HepG2 (cell line): Measurements from ENCODE around the gene ZBTB46. TPM values are rescaled to one million over a fixed set of nuclear protein-coding genes. Genes with fewer than 3 reads are reported as not detected.

ENCODE experiments used
- CBX5 ChIP-seq: sonication (generic); formaldehyde crosslinking; IDR thresholded peaks from 2 replicates; pipeline ENCODE4 v1.4.0; 2020; ENCODE audit warnings: missing genetic modification reagents, borderline replicate concordance
- EP300 ChIP-seq, 3 experiments: sonication (generic) in 1 of 3; formaldehyde crosslinking in 1 of 3; IDR thresholded peaks; 2 replicates each; pipeline versions ENCODE4 v1.5.1 to v1.6.1; 2011 to 2020; ENCODE audit warnings: low read depth in 2 of 3, low read length in 2 of 3, borderline replicate concordance in 1 of 3, improper control_type of control experiment in 1 of 3, mild to moderate bottlenecking in 1 of 3, missing genetic modification reagents in 1 of 3, moderate library complexity in 1 of 3
- MTF2 ChIP-seq: sonication (generic); formaldehyde crosslinking; IDR thresholded peaks from 2 replicates; pipeline ENCODE4 v1.5.0; 2020; ENCODE audit warnings: missing genetic modification reagents, borderline replicate concordance
- POGZ ChIP-seq: sonication (generic); formaldehyde crosslinking; IDR thresholded peaks from 2 replicates; pipeline ENCODE4 v1.4.0; 2020; ENCODE audit warnings: mild to moderate bottlenecking, missing genetic modification reagents
- POLR2AphosphoS5 ChIP-seq: IDR thresholded peaks from 2 replicates; pipeline ENCODE4 v1.6.1; 2012; ENCODE audit warnings: low read depth, low read length
- PRMT3 ChIP-seq: sonication (generic); formaldehyde crosslinking; IDR thresholded peaks from 2 replicates; pipeline ENCODE4 v1.8.1; 2022; ENCODE audit warnings: low read depth, mild to moderate bottlenecking, moderate library complexity, missing genetic modification reagents, borderline replicate concordance
- RFXAP ChIP-seq: sonication (generic); formaldehyde crosslinking; IDR thresholded peaks from 2 replicates; pipeline ENCODE4 v1.4.0; 2020; ENCODE audit warnings: missing genetic modification reagents, borderline replicate concordance
- SPEN ChIP-seq: sonication (generic); formaldehyde crosslinking; IDR thresholded peaks from 2 replicates; pipeline ENCODE4 v1.5.1; 2020; ENCODE audit warnings: low read depth, mild to moderate bottlenecking, missing genetic modification reagents
- ZMYM3 ChIP-seq: sonication (generic); formaldehyde crosslinking; IDR thresholded peaks from 2 replicates; pipeline ENCODE4 v1.5.1; 2020; ENCODE audit warnings: mild to moderate bottlenecking, missing genetic modification reagents
- ZNF10 ChIP-seq: sonication (generic); formaldehyde crosslinking; IDR thresholded peaks from 2 replicates; pipeline ENCODE4 v1.4.0; 2020; ENCODE audit warnings: mild to moderate bottlenecking, low read depth, missing genetic modification reagents, borderline replicate concordance
- ZNF138 ChIP-seq: sonication (generic); formaldehyde crosslinking; IDR thresholded peaks from 2 replicates; pipeline ENCODE4 v1.5.0; 2020; ENCODE audit warnings: mild to moderate bottlenecking, low read depth, missing genetic modification reagents
- ZNF251 ChIP-seq: sonication (generic); formaldehyde crosslinking; IDR thresholded peaks from 2 replicates; pipeline ENCODE4 v1.9.0; 2021; ENCODE audit warnings: mild to moderate bottlenecking, missing genetic modification reagents
- ZNF292 ChIP-seq: sonication (generic); formaldehyde crosslinking; IDR thresholded peaks from 2 replicates; pipeline ENCODE4 v1.8.1; 2022; ENCODE audit warnings: mild to moderate bottlenecking, low read depth, missing genetic modification reagents, borderline replicate concordance
- polyA plus RNA-seq, 8 experiments: library from polyadenylated mRNA; depleted of rRNA in 3 of 8; stranded (reverse) in 7 of 8; unstranded in 1 of 8; fragments of >200 nt; fragmentation: Illumina TruSeq in 4 of 8; extraction: Trizol in 4 of 8; gene quantifications; 2 replicates each; pipeline versions ENCODE4 v1.2.1 to v1.2.3, GENCODE V29; 2011 to 2016; ENCODE audit warnings: low read depth in 4 of 8, missing spikeins in 1 of 8, mixed read lengths in 1 of 8; ENCODE audit not compliant: insufficient read depth in 1 of 8
- total RNA-seq, 5 experiments: library from RNA; depleted of rRNA; stranded (reverse); fragments of >200 nt; fragmentation: Illumina TruSeq; extraction: Trizol; gene quantifications; 2 replicates each; pipeline ENCODE4 v1.2.3, GENCODE V29; 2016; ENCODE audit warnings: low read depth in 1 of 5
- TF ChIP-seq, protein P1 (sequence below): sonication (generic); formaldehyde crosslinking; conservative IDR thresholded peaks from 2 replicates; pipeline ENCODE4 v1.4.0; 2020; ENCODE audit warnings: mild to moderate bottlenecking, missing genetic modification reagents, moderate library complexity
- TF ChIP-seq, protein P2 (sequence below): sonication (generic); formaldehyde crosslinking; IDR thresholded peaks from 2 replicates; pipeline ENCODE4 v1.4.0; 2020; ENCODE audit warnings: missing genetic modification reagents

ZBTB46 gene
- total and polyA plus RNA-seq, 2 of the 13 experiments (the other 11 are each of a cell fraction or from before 2014, with no cell fraction given) = 1.6 to 13.5 TPM

DNA sequence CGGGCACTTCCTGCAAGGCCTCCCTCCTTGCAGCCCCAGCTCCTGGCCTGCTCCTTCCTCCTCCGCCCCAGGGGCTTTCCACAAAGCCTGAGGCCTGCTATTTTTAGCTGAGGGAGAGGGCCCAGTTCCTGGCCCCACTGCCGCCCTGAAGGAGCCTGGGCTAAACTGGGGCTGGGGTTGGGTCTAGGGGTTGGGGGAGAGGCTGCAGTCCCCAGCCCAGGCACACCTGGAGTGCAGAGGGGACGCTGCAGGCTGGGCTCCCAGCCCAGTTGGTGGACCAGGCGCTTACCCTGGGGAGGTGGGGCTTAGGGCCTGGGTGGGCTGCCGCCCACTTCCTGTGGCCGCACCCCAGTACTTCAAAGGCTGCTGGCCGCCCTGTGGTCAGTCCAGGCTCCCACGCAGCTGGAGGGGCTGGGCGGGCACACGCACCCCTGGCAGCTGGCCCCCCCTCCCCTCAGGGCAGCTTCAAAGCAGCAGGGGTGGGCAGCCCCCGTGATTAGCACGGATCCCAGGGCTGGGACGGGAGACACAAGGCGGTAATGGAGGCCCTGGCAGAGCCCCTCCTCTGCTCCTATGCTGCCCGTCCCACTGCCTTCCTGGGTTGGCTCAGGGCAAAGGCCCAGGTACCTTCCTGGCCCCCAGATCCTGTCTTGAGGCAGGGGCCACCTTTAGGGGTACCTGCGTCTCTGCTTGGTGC lies 23.2 kb upstream of the ZBTB46 start (continued):
- TF ChIP-seq MTF2 (CRISPR knock-in tag) (peak; percentile 76; the same call in 1 of the 2 replicates), CBX5 (CRISPR knock-in tag) (0 out of 2 replicates have a peak, but pooled peaks have one; percentile 14), RFXAP (CRISPR knock-in tag) (0 out of 2 replicates have a peak, but pooled peaks have one; percentile 35), POGZ (CRISPR knock-in tag) (0 out of 2 replicates have a peak, but pooled peaks have one; percentile 35), PRMT3 (no peak), ZMYM3 (0 out of 2 replicates have a peak, but pooled peaks have one; percentile 20), ZNF251 (peak; percentile 88; the same call in 1 of the 2 replicates), ZNF292 (no peak), ZNF10 (CRISPR knock-in tag) (no peak), EP300 (IDR thresholded peaks at IDR 0.05; ENCODE audit: low read depth in 2 of 2, low read length in 2 of 2) (no peak), EP300 (CRISPR knock-in tag; IDR thresholded peaks at IDR 0.05; ENCODE audit: borderline replicate concordance) (peak; percentile 55; the same call in 1 of the 2 replicates), POLR2AphosphoS5 (0 out of 2 replicates have a peak, but pooled peaks have one; percentile 18), SPEN (CRISPR knock-in tag) (no peak; the same call in none of the 2 replicates), ZNF138 (no peak)
- TF ChIP-seq, protein P1, sequence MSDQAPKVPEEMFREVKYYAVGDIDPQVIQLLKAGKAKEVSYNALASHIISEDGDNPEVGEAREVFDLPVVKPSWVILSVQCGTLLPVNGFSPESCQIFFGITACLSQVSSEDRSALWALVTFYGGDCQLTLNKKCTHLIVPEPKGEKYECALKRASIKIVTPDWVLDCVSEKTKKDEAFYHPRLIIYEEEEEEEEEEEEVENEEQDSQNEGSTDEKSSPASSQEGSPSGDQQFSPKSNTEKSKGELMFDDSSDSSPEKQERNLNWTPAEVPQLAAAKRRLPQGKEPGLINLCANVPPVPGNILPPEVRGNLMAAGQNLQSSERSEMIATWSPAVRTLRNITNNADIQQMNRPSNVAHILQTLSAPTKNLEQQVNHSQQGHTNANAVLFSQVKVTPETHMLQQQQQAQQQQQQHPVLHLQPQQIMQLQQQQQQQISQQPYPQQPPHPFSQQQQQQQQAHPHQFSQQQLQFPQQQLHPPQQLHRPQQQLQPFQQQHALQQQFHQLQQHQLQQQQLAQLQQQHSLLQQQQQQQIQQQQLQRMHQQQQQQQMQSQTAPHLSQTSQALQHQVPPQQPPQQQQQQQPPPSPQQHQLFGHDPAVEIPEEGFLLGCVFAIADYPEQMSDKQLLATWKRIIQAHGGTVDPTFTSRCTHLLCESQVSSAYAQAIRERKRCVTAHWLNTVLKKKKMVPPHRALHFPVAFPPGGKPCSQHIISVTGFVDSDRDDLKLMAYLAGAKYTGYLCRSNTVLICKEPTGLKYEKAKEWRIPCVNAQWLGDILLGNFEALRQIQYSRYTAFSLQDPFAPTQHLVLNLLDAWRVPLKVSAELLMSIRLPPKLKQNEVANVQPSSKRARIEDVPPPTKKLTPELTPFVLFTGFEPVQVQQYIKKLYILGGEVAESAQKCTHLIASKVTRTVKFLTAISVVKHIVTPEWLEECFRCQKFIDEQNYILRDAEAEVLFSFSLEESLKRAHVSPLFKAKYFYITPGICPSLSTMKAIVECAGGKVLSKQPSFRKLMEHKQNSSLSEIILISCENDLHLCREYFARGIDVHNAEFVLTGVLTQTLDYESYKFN (CRISPR knock-in tag) = peak; percentile 44; the same call in 1 of the 2 replicates
- TF ChIP-seq, protein P2, sequence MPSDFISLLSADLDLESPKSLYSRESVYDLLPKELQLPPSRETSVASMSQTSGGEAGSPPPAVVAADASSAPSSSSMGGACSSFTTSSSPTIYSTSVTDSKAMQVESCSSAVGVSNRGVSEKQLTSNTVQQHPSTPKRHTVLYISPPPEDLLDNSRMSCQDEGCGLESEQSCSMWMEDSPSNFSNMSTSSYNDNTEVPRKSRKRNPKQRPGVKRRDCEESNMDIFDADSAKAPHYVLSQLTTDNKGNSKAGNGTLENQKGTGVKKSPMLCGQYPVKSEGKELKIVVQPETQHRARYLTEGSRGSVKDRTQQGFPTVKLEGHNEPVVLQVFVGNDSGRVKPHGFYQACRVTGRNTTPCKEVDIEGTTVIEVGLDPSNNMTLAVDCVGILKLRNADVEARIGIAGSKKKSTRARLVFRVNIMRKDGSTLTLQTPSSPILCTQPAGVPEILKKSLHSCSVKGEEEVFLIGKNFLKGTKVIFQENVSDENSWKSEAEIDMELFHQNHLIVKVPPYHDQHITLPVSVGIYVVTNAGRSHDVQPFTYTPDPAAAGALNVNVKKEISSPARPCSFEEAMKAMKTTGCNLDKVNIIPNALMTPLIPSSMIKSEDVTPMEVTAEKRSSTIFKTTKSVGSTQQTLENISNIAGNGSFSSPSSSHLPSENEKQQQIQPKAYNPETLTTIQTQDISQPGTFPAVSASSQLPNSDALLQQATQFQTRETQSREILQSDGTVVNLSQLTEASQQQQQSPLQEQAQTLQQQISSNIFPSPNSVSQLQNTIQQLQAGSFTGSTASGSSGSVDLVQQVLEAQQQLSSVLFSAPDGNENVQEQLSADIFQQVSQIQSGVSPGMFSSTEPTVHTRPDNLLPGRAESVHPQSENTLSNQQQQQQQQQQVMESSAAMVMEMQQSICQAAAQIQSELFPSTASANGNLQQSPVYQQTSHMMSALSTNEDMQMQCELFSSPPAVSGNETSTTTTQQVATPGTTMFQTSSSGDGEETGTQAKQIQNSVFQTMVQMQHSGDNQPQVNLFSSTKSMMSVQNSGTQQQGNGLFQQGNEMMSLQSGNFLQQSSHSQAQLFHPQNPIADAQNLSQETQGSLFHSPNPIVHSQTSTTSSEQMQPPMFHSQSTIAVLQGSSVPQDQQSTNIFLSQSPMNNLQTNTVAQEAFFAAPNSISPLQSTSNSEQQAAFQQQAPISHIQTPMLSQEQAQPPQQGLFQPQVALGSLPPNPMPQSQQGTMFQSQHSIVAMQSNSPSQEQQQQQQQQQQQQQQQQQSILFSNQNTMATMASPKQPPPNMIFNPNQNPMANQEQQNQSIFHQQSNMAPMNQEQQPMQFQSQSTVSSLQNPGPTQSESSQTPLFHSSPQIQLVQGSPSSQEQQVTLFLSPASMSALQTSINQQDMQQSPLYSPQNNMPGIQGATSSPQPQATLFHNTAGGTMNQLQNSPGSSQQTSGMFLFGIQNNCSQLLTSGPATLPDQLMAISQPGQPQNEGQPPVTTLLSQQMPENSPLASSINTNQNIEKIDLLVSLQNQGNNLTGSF (CRISPR knock-in tag) = 0 out of 2 replicates have a peak, but pooled peaks have one; percentile 72
